Retinal pigment epithelial cell (primary cell): ENCODE results near the gene MACF1.

Experiments used
- DNase-seq: peaks from one replicate; pipeline ENCODE4 v3.0.0-alpha.2; 2010; ENCODE audit warnings: low read depth
- H3K4me3 ChIP-seq: 2 replicates; pipeline ENCODE4 v1.5.1; 2011; ENCODE audit warnings: mild to moderate bottlenecking, low read length, control low read depth, moderate library complexity
- TF ChIP-seq, protein P1 (sequence below): conservative IDR thresholded peaks from 2 replicates; pipeline ENCODE4 v1.5.1; 2011; ENCODE audit warnings: low read depth, low read length, control low read depth, inconsistent platforms

Gene MACF1

DNA sequence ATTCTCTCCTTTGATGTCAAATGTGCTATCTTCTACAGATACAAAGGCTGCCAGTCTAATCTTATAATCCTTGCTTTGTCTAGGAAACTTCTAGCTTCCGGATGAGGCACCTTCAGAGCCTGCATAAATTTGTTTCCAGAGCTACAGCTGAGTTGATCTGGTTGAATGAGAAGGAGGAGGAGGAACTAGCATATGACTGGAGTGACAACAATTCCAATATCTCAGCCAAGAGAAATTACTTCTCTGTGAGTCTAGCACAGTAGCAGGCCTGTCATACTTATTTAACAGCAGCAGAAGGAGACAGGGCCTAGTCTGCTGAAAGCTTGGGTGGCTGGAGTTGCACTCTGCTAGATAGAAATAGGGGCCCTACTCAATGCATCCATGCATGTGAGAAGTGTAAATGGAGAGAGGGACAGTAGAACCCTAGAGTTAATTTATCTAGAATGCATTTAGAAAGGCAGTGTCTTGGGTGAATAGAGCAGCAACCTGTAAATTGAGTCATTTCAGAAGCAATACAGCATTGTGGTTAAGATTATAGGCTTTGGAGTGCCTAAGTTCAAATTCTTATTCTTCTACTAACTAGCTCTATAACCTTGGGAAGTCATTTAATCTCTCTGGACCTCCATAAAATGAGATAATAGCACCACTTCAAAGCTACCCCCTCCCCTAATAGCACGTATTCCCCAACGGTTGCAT, 89.0 kb downstream of the MACF1 start:
- TF ChIP-seq, protein P1, sequence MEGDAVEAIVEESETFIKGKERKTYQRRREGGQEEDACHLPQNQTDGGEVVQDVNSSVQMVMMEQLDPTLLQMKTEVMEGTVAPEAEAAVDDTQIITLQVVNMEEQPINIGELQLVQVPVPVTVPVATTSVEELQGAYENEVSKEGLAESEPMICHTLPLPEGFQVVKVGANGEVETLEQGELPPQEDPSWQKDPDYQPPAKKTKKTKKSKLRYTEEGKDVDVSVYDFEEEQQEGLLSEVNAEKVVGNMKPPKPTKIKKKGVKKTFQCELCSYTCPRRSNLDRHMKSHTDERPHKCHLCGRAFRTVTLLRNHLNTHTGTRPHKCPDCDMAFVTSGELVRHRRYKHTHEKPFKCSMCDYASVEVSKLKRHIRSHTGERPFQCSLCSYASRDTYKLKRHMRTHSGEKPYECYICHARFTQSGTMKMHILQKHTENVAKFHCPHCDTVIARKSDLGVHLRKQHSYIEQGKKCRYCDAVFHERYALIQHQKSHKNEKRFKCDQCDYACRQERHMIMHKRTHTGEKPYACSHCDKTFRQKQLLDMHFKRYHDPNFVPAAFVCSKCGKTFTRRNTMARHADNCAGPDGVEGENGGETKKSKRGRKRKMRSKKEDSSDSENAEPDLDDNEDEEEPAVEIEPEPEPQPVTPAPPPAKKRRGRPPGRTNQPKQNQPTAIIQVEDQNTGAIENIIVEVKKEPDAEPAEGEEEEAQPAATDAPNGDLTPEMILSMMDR: no peak
- no peak overlapping the region for H3K4me3 ChIP-seq

DNA sequence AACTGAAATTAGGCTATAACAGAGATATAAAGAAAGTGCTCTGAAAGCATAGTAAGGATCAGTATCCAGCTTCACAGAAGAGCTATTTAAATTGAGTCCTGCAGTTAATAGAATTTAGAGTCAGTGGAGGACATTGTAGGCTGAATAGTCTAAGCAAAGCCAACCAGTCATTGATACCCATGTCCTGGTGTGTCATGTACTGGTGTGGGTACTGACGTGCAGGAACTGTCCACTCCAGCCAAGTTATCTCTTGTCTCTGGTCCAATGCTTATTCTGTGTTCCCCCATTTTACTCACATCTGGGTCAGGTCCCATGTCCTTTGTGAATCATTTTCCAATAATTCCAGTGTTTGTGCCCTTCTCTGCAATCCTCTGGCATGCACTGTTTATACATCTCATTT, 90.0 kb downstream of the MACF1 start:
- TF ChIP-seq, protein P1: no peak
- no peak for DNase-seq
- H3K4me3 ChIP-seq: no peak overlapping the region

More for the DNA sequence above, 89.0 kb downstream of the MACF1 start:
- peak; percentile 14 for DNase-seq

DNA sequence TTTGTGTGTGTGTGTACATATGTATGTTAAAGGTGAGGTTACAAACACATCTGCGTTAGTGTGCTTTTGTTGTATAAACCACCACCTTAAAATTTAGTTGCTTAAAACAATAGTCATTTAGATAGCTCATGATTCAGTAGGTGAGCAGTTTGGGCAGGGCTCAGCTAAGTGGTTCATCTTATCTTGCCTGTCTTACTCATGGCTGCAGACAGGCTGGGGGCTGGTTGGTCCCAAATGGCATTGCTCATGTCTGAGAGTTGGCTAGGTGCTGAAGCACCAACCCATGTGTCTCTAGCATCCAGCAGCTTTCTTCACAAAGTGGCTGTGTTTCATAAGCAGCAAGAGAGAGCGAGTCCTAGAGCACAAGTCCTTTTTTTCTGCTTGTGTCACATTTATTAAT, 91.4 kb downstream of the MACF1 start:
- H3K4me3 ChIP-seq: no peak overlapping the region
- DNase-seq: no peak
- TF ChIP-seq, protein P1: no peak

DNA sequence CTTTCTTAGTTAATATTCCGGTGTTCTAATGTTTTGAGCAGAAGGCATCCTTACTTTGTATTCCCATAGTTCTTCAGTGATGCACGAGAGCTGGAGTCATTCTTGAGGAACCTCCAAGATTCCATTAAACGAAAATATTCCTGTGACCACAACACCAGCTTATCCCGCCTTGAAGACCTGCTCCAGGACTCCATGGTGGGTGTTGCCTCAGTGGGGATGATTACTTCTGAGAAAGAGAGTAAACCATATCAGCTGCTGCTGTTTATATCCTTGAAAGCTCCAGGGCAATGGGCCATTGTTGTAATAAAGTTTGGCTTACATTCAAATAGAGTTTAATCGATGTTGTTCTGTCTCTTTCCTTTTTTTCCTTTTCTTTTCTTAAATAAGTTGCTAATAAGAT, 93.1 kb downstream of the MACF1 start:
- H3K4me3 ChIP-seq: no peak overlapping the region
- TF ChIP-seq, protein P1: no peak
- no peak for DNase-seq

DNA sequence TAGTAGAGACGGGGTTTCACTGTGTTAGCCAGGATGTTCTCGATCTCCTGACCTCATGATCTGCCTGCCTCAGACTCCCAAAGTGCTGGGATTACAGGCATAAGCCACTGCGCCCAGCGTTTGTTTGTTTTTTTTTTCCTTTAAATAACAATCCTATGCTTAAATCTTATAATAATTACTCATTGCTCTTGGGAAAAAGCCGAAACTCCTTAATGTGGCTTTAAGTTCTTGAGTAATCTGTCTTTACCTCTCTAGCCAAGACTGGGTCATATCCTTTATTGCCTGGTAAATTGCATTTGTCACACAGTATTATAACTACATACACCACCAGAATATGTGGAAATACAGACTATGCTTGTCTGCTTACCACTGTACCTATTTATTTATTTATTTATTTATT, 97.1 kb downstream of the MACF1 start:
- H3K4me3 ChIP-seq: no peak overlapping the region
- no peak for DNase-seq
- TF ChIP-seq, protein P1: no peak

DNA sequence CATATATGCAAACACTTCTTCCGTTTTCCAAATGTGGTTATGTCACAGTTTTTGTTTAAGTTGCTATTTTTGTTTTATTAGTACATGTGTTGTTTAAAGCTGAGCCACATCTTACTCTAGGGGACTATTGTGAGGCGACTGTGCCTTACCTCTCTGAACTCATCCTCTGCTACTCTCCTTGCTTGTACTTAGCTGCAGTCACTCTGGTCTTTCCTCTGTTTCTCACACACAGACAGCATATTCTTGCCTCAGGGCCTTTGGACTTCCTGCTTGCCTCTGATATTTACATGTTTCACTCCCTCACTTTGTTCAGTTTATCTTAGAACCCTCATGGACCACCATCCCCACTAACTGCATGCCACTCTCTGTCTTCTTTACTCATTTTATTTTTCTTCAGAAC, 101.1 kb downstream of the MACF1 start:
- no peak overlapping the region for H3K4me3 ChIP-seq
- TF ChIP-seq, protein P1: no peak
- no peak for DNase-seq

DNA sequence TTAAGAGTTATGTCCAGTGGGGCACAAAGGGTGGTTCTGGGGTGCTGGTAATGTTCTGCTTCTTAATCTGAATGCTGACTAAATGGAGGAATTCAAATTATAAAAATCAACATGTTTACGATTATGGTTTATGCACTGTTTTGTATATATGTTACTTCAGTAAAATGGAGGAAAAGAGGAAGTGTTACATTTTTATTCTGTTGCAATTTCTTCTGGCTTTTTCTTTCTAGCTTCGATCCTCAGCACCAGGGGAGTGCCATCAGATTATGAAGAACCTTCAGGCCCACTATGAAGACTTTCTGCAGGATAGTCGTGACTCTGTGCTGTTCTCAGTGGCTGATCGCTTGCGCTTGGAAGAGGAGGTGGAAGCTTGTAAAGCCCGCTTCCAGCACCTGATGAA, 105.5 kb downstream of the MACF1 start:
- no peak for DNase-seq
- TF ChIP-seq, protein P1: no peak
- H3K4me3 ChIP-seq: no peak overlapping the region
